HepG2 (cell line): ENCODE measurements around the gene ZNF620. TPM values are rescaled to one million over a fixed set of nuclear protein-coding genes. Genes with fewer than 3 reads are reported as not detected.

Experiments used
- ARID4A ChIP-seq: sonication (generic); formaldehyde crosslinking; IDR thresholded peaks from 2 replicates; pipeline ENCODE4 v1.5.0; 2020; ENCODE audit warnings: mild to moderate bottlenecking, missing genetic modification reagents, borderline replicate concordance
- CBX5 ChIP-seq: sonication (generic); formaldehyde crosslinking; IDR thresholded peaks from 2 replicates; pipeline ENCODE4 v1.4.0; 2020; ENCODE audit warnings: missing genetic modification reagents, borderline replicate concordance
- CEBPB ChIP-seq: IDR thresholded peaks from 2 replicates; pipeline ENCODE4 v1.6.1; 2011; ENCODE audit warnings: low read depth, low read length, improper control_type of control experiment, borderline replicate concordance
- DZIP1 ChIP-seq: sonication (generic); formaldehyde crosslinking; IDR thresholded peaks from 2 replicates; pipeline ENCODE4 v1.5.0; 2020; ENCODE audit warnings: mild to moderate bottlenecking, missing genetic modification reagents
- HIVEP1 ChIP-seq: sonication (generic); formaldehyde crosslinking; IDR thresholded peaks from 2 replicates; pipeline ENCODE4 v1.4.0; 2020; ENCODE audit warnings: mild to moderate bottlenecking, missing genetic modification reagents
- HNRNPH1 ChIP-seq: fragments of 200-400 bp; formaldehyde crosslinking; optimal IDR thresholded peaks from 2 replicates; pipeline ENCODE3; 2017; ENCODE audit warnings: mild to moderate bottlenecking, low read depth, low read length
- NFATC3 ChIP-seq: sonication (generic); formaldehyde crosslinking; IDR thresholded peaks from 2 replicates; pipeline ENCODE4 v1.5.1; 2020; ENCODE audit warnings: mild to moderate bottlenecking, missing genetic modification reagents
- NFKBIZ ChIP-seq: IDR thresholded peaks from 2 replicates; pipeline ENCODE4 v1.6.1; 2018; ENCODE audit warnings: missing genetic modification reagents, missing compliant biosample characterization
- SIX1 ChIP-seq: sonication (generic); formaldehyde crosslinking; IDR thresholded peaks from 2 replicates; pipeline ENCODE4 v1.4.0; 2020; ENCODE audit warnings: missing genetic modification reagents, borderline replicate concordance
- SNRNP70 ChIP-seq: fragments of 200-400 bp; formaldehyde crosslinking; IDR thresholded peaks from 2 replicates; pipeline ENCODE4 v1.6.1; 2017; ENCODE audit warnings: mild to moderate bottlenecking, low read depth, low read length, moderate library complexity
- STAT5B ChIP-seq: sonication (generic); formaldehyde crosslinking; IDR thresholded peaks from 2 replicates; pipeline ENCODE4 v1.4.0; 2020; ENCODE audit warnings: missing genetic modification reagents
- TEAD3 ChIP-seq: optimal IDR thresholded peaks from 2 replicates; pipeline ENCODE3; 2016; ENCODE audit warnings: borderline replicate concordance
- ZBTB4 ChIP-seq: sonication (generic); formaldehyde crosslinking; IDR thresholded peaks from 2 replicates; pipeline ENCODE4 v1.4.0; 2020; ENCODE audit warnings: missing genetic modification reagents, mild to moderate bottlenecking, borderline replicate concordance
- ZBTB46 ChIP-seq: sonication (generic); formaldehyde crosslinking; IDR thresholded peaks from 2 replicates; pipeline ENCODE4 v1.4.0; 2020; ENCODE audit warnings: mild to moderate bottlenecking, missing genetic modification reagents, borderline replicate concordance
- polyA plus RNA-seq, 8 experiments: library from polyadenylated mRNA; depleted of rRNA in 3 of 8; stranded (reverse) in 7 of 8; unstranded in 1 of 8; fragments of >200 nt; fragmentation: Illumina TruSeq in 4 of 8; extraction: Trizol in 4 of 8; gene quantifications; 2 replicates each; pipeline versions ENCODE4 v1.2.1 to v1.2.3, GENCODE V29; 2011 to 2016; ENCODE audit warnings: low read depth in 4 of 8, missing spikeins in 1 of 8, mixed read lengths in 1 of 8; ENCODE audit not compliant: insufficient read depth in 1 of 8
- total RNA-seq, 5 experiments: library from RNA; depleted of rRNA; stranded (reverse); fragments of >200 nt; fragmentation: Illumina TruSeq; extraction: Trizol; gene quantifications; 2 replicates each; pipeline ENCODE4 v1.2.3, GENCODE V29; 2016; ENCODE audit warnings: low read depth in 1 of 5

The ZNF620 gene
- total and polyA plus RNA-seq, 2 of the 13 experiments (the other 11 are each of a cell fraction or from before 2014, with no cell fraction given) = 2.3 to 12.2 TPM

GRCh38 chr3:40504636-40505430 lies 1.0 kb upstream of the ZNF620 start (continued):
- TF ChIP-seq ARID4A (CRISPR knock-in tag) (no peak), NFKBIZ (no peak), STAT5B (CRISPR knock-in tag) (no peak), HNRNPH1 (no peak), ZBTB4 (CRISPR knock-in tag) (no peak), CBX5 (CRISPR knock-in tag) (no peak), CEBPB (peak; percentile 31; the same call in 1 of the 2 replicates), NFATC3 (CRISPR knock-in tag) (no peak), ZBTB46 (CRISPR knock-in tag) (no peak), SNRNP70 (no peak), DZIP1 (CRISPR knock-in tag) (no peak), HIVEP1 (CRISPR knock-in tag) (no peak), TEAD3 (peak; percentile 42), SIX1 (CRISPR knock-in tag) (no peak)
